Measurements from ENCODE around the gene SGMS2. TPM values are rescaled to one million over a fixed set of nuclear protein-coding genes. Genes with fewer than 3 reads are reported as not detected.

The SGMS2 gene
- polyA plus RNA-seq, 3 donors = 11.9 to 14.7 (median 14.5) TPM

DNA sequence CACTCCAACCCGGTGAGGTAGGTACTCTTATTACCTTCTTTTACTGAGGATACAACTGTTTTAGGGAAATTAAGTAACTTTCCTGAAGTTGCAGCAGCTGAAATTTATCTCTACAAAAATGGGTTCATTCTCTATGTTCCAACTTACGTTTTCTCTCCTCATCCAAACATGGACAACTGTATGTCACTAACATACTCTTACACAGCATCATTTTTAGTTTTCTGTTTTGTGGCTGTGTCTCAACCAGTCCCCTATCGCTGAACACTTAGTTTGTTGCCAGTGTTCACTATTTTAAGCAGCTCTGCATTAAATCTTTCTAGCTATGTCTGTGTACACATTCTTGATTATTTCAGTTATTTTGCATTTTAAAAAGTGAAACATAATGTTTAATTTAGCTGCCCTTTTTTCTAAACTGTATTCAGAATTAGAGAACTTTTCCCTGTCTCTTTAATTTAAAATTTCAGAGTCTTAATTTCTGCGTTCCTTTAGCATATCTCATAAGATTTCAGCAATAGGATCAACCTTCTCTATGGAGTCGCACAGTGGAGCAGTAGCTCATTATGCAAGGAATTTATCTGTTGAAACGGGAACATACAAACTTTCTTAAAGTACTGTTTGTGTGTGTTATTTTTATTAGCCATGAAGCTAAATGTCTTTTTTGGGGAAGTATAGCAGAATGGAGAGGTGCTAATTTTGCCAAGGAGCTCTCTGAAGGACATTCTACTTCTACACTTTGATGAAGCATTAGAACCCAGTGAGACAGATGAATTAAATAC is 3.8 kb downstream of the SGMS2 start:
- no peak for DNase-seq (ENCODE audit: low read depth in 3 of 3, low spot score in 2 of 3)

DNA sequence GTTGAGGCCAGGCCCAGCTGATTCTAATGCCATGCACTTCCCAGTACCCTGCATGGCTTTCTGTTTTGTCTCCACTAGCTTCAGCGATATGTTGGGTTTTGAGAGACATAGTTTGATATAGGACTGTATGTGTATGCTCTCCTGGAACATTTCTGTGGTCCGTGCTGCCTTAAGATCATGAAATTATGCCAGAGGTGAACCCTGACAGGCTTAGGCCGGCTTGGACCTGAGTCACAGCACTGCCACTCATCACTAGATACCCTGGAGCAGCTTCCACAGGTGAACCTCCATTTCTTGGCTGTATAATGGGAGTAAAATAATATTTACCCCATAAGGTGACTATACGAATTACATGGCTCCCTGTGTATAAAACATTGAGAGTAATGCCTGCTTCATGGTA is 6.4 kb downstream of the SGMS2 start:
- DNase-seq (ENCODE audit: low read depth in 3 of 3, low spot score in 2 of 3) = no peak

DNA sequence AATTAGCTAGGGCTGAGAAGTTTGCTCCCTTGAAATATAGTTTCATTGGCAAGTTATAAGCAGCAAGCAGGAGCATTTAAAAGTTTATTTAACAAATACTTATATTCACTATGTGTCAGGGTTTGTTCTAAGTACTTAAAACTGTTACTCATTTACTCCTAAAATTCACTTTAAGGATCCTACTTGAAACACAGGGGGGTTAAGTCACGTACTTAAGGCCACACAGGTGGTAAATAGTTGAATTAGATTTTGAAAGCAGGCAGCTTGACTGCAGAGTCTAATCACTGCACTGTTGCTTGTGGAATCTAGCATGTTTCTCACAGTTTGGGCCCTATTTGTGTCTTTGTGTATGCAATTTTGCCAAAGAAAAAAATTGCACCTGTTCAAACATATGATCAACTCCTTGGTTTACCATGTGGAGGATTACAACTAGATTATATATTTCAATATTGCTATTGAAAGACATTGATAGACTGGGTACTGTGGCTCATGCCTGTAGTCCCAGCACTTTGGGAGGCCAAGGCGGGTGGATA is 7.6 kb downstream of the SGMS2 start:
- DNase-seq (ENCODE audit: low read depth in 3 of 3, low spot score in 2 of 3) = no peak

DNA sequence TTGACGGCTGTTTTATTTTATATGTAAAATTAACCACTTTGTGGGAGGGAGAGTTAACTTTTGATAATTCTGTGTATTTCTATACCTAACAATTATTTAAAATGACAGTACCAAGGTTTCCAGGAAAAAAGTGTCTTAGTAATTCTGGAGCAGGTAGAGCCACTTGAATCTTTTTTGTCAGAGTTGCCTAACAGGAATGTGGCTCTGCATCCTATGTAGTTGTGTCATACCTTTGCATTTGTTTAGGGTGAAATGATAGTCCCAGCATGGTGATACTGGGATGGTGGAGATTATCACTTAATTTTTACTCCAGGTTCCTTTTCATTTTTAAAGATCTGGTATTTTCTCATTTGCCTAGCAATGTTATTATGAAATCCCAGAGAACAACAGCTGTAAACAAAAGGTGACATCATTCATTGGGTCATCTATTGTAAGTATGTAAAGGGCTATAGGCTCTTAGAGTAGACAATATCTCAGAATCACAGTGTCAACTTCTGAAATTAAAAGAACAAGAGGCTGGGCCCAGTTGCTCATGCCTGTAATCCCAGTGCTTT is 9.6 kb downstream of the SGMS2 start:
- no peak for DNase-seq (ENCODE audit: low read depth in 3 of 3, low spot score in 2 of 3)

DNA sequence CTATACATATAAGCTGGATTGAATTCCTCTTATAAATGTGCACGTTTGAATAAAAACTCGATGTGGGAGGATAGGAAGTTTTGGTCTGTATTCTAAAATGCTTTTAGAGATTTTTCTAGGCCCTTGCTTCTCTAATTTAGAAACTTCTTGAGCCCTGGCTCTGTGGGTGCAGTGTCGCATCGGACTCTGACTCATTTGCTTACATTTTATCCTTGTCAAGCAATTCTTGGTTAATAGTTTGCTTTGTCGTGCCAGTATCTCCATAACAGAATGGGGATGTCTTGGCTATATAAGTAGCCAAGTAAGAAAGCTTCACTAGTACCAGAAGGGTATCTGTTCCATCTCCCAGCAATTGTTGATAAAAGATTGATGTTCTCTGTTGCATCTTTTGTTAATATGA is 10.7 kb downstream of the SGMS2 start:
- DNase-seq (ENCODE audit: low read depth in 3 of 3, low spot score in 2 of 3) = no peak

DNA sequence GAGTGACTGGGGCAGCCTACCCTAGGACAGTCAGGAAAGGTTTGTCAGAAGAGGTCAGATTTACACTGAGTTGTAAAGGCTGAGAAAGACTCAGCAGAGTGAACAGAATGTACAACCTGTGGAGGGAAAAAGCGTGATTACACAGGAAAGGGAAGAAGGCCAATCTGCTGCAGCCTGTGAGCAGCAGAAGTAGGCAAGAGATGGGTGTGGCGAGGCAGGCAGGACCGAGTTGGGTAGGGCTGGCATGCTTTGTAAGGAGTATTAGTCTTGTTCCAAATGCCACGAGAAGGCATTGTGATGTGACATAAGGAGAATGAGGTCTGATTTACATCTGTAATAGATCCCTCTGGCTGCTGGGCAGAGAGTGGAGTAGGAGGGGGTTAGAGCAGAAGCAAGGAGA is 12.6 kb downstream of the SGMS2 start:
- no peak for DNase-seq (ENCODE audit: low read depth in 3 of 3, low spot score in 2 of 3)

DNA sequence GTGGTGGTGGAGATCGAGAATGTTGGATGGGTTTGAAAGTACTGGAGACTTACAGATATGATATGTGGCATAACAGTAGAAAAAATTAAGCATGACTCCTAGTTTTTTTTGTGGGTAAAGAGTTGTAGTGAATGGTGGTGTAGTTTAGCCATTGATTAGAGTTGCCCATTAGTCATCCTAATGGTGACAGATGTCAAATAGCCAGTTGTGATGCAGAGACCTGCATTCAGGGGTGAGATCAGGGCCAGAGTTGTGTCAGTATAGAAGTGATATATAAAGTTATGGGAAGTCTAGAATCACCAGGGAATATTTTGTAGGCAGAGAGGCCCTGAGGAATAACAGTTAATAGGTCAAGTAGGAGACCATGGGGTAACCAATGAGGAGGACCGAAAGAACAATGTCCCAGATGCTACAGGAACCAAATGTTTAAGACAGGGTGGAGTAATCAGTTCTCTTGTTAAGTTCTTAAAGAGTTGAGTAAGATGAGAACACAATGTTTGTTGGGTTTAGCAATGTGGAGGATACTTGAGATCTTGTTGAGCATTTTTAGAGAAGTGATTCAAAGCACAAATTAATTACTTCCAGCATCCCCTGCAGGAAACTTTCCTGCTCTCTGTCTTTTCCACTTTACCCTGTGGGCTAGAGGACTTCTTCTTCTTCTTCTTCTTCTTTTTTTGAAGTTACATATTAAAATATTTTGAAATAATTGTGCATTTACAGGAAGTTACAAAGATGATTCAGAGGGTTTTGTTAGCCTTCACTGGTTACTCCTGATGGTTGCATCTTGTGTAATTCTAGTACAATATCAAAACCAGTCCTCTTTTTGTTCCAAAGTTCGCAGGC is 13.3 kb downstream of the SGMS2 start:
- DNase-seq (ENCODE audit: low read depth in 3 of 3, low spot score in 2 of 3) = no peak

DNA sequence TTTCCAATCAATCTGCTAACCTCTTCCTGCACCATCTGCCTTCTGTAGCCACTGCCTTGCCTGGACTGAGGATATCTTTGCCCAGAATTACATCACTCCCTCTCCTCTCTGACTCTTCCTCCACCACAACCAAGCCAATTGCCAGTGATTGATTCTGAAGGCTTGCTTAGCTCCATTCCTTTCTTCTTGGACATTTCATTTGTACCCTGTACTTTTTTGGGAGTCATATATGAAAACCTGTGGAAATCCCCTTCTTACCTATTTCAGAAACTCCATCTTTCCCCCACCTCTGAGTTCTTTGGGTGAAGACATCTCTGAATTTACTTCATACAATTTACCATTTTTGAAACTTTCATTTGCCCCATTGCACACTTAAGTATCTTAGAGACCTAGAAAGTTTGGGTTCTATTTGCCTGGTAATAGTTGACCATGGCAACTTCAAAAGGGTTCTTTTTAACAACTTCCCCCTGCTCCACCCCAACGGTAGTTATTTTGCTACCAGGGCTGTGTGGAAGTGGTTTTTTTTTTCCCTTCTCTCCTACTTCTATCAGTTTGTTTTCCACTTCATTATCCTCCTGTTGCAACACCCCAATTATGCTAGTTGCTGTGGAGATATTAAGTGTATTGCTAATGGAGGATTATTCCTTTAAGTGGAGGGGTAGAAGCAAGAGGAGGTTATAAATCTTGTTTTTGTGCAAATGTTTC is 14.3 kb downstream of the SGMS2 start:
- no peak for DNase-seq (ENCODE audit: low read depth in 3 of 3, low spot score in 2 of 3)

DNA sequence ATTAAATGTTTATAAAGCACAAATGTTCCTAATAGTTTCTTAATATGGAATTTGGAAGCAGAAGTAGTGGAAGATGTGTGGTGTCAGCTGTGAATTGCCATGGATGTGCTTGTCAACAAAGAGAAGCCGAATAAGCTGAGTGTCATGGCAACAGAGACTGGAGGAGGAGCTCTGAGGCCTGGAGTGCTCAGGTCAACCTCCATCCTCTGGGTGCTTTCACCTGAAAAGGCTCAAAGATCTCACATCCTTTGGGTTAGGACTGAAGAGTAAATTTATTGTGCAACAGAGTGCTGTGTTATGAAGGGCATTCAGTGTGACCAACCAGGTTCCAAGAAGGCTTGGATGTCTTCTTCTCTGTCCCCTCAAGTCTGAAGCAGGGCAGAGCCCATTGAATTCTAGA is 18.7 kb downstream of the SGMS2 start:
- no peak for DNase-seq (ENCODE audit: low read depth in 3 of 3, low spot score in 2 of 3)

DNA sequence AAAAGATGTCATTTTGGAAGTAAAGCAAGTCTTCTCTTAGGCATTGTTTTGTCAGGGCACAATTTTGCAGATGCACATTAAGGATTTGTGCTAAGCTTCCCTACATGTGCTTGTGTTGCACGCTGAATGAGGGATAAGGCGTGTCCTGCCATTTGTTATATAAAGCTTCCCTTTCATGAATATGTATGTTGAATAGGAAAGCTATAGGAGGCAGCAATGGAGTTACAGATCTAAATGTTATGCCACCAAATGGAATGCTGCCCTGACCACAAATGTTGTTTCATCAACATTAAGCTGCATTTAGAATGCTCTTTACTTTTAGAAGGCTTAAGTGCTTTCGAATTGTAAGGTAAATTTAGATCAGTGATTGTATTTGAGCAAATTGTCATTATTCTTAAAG is 20.9 kb downstream of the SGMS2 start:
- DNase-seq (ENCODE audit: low read depth in 3 of 3, low spot score in 2 of 3) = no peak

DNA sequence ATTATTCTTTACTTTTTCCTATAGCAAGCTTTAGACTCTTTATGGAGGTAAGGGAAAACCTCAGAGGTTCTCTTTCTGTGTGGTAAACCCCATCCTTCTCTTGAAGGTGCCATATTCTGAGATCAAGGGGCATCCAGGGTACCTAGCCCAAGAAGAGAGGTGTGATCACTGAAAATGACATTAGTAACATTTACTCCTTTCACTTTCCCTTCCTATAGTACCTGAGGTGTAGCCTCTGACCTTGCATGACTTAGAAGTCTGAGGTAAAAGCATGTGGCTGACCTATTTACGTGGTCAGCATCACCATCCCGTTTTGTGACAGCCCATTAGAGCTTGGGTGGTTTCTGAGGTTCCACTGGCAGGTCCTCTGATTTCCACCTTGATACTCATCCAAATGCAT is 25.7 kb downstream of the SGMS2 start:
- DNase-seq (ENCODE audit: low read depth in 3 of 3, low spot score in 2 of 3) = no peak

DNA sequence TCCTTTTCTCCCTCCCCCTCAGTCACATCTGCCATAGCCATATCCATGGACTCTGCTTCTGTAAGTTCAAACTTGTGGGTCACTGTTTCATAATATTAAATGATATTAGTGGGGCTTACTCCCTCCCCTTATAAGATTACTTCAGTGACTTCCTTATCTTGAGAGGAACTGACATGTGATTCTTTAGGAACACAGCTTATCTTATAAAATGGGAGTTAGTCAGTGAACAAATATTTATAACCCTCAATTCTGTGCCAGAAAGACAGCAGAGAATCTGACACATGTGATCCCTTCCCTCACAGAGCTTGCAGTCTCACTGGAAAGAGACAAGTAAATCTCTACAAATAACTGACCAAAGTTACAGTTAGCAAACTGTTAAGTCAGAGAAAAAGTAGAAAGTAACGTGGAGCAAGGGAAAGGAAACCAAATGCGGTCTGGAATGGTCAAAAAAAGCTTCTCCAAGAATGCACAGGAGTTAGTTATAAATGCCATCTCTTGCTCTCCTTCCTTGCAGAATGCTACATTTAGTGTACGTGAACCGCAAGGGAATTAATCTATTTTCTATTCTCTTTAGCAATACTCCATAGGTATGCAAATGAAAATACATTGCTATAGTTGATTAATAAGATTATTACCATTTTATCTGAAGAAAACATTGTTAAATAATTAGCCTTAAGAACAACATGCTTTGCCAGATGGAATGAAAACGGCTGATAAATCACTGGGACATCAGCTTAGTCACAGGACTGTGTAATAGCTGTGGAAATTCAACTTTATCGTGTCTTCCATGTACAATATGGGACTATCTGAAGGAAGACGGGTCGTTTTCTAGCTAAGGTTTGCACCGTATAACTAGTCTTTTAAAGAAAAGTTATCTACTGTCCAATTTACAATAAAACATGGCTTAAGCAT is 29.0 kb downstream of the SGMS2 start:
- DNase-seq (ENCODE audit: low read depth in 3 of 3, low spot score in 2 of 3) = no peak

DNA sequence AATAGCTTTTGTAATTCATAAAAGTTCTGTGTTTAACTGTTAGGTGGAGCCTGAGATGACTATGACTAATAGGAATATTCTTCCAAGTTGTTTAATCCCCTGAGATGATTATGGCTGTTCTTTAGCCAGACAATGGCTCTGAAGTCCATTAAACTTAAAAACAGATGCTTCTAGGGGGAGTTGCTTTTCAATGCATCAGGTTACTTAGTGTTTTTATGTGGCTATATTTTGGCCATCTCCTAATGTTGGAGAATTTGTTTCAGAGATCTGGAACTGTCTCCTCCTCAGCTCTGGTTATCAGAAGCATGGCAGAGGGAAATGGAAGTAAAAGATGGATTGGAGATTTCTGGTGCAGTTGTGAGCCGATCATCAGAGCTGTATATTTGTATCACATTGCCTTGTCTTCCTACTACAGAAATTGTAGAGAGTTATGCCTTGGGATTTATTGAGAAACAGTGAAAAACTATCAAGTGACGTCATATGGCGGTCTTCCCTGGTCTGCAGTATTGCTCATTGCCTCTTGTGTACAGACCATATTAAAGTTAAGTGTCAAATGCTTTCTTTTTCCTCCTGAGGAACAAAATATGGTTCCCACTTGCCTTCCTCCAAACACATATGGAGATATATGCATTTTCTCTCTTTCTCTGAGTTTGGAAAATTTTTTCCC is 29.8 kb downstream of the SGMS2 start:
- no peak for DNase-seq (ENCODE audit: low read depth in 3 of 3, low spot score in 2 of 3)

DNA sequence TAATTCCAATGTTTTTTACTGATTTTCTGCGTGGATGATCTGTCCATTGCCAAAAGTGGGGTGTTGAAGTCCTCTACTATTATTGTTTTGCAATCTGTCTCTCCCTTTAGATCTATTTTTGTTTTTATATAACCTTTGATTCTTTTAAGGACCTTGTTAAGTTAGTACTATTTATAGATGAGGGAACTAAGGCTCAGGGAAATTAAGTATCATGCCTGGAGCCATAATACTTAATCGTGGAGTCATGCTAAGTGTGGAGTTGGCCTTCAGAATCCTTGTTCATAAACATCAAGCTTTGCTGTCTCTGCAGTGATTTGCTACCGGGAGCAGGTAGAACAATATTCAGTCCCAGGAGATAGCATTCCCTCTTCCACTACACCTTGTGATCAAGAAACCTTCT is 31.0 kb downstream of the SGMS2 start:
- no peak for DNase-seq (ENCODE audit: low read depth in 3 of 3, low spot score in 2 of 3)

DNA sequence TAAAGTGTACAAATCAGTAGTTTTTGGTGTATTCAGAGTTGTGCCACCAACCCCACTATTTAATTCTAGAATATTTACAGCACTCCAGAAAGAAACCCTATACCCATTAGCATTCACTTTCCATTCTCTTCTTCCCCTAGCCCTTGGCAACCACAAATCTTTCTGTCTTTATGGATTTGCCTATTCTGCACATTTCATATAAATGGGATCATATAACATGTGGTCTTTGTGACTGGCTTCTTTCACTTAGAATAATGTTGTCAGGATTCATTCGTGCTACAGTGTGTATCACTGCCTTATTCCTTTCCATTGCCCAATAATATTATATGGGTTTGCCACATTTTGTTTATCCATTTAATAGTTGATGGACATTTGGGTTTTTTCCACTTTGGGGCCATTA is 32.2 kb downstream of the SGMS2 start:
- no peak for DNase-seq (ENCODE audit: low read depth in 3 of 3, low spot score in 2 of 3)

DNA sequence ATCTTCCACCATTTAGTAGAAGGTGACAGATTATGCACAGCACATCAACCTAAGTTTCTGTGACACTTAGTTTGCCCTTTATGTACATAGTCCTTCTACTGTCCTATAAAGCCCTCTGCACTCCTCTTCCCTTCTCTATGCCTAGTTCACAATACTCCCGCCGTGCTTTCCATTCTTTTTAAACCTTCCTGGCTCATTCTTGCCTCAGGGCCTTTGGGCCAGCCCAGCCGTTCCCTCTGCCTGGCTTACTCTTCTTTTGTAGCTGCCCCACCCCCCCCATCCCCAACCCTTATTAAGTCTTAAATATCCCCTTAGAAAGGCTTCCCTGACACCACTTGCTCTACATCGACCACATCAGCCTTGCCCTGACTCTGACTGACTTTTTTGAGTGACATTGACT is 33.0 kb downstream of the SGMS2 start:
- DNase-seq (ENCODE audit: low read depth in 3 of 3, low spot score in 2 of 3) = no peak

DNA sequence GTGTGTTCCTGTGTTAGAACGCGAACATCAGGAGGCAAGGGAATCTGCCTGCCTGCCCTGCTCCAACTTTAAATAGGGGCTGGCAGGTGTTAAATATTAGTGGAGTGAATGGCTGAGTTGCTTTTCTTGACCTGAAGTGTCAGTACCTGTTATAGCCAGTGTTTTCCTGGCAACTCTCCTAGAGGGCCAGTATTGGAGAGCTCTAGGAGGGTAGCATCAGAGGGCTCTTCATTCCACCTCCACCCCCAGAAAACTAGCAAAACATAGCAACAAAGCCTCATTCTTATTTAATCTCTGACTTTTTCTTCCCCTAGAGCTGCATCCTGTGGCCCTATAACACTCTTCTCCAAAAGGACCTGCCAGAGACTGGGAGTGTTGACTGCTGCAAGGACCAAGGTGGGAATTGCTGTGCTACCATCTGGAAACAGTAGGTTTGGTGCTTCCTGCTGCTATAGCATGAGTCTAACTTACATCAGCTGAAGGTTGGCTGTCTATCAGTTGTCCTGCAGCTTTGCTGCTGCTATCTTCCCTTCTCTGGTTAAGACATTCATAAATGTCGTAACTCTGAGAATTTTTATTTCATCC is 33.5 kb downstream of the SGMS2 start:
- no peak for DNase-seq (ENCODE audit: low read depth in 3 of 3, low spot score in 2 of 3)

DNA sequence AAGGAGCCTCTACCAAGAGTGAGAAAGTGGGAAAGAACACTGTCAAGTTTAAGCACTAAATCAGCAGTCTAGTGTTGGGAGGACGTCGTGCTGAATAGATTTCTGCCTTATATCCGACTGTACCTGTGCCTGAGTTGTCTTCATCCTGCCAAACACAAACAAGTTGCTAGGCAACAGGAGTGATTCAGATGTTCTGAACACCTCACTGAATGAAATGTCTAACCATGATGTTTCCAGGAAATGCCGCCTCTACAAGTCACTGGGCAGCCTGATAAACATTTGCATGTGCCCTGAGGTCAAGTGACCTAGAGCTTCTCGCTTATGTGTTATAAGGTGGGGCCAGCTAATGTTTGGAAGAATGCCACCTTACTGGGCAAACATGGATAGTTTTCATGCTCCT is 37.9 kb downstream of the SGMS2 start:
- no peak for DNase-seq (ENCODE audit: low read depth in 3 of 3, low spot score in 2 of 3)

DNA sequence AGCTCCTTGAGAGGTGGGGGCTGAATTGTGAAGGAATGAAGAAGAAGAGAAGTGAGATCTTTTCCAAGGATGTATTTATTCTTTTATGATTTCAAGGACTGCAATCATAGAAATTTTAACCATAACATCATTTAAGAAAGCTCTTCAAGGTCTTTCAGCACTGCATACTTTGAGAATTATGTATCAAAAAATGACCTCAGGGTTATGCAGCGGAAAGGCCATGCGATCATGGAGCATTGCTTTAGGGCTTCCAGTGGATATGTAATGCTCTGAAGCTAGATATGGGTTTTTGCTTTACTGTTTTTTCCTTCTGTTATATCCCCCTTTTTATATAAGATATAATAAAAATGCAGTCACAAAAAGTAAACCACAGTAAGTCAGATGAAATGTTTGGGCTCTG is 38.7 kb downstream of the SGMS2 start:
- no peak for DNase-seq (ENCODE audit: low read depth in 3 of 3, low spot score in 2 of 3)
